GM19324 (cell line): ENCODE results near the gene SCRN2.

Experiments used
- ATAC-seq: cut with Tn5 transposase; IDR thresholded peaks from one replicate; pipeline ENCODE4 v1.9.1; 2021; ENCODE audit warnings: mild to moderate bottlenecking, moderate library complexity; ENCODE audit not compliant: unreplicated experiment, low FRiP score

The SCRN2 gene

GRCh38 chr17:47847341-47848197 is 6.5 kb upstream of the SCRN2 start:
- no peak for ATAC-seq

DNA sequence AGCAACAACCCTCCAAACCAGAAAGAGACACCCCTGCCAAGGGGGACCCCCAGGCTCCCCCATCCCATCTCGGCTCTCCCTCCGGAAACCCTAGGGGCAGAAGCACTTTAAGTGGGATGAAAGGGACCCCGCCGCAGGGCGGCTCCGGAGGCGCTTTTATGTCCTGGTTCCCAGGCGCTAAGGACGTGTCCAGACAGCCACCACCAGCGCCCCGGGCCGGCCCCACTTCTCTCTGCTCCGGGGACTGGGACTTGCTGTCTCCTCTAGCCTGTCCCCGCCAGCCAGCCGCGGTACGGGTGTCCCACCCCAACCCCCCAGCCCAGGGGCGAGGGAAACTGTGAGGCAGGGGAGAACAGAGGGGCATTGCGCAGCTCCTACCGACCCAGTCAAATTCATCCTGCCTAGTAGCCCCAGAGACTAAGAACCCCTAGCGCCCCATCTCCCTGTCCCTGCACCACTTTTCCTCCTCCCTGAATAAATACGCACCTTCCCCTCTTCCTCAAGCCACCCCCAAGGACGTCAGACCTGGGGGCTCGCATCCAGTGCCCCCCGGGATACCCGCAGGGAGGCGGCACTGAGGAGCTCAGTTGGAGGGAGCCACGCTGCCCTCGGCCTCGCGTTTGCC is 5.8 kb upstream of the SCRN2 start:
- no peak for ATAC-seq

DNA sequence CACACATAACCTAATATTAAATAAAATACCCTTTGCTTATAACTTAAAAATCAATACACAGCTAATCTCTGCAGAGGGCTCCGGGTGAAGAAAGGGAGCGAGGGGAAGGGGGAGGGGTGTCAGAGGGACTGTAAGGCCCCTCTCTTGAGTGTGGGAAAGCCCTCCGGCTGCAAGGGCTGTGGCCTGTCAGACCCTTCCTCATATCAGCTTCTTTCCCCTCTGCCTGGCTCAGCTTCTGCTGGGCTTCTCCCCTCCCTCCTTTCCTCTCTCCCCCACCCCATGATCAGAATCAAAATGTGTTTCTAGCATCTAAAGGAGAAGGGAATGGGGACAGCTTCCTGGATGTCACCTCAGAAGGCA is 4.6 kb upstream of the SCRN2 start:
- ATAC-seq: no peak

- ATAC-seq: no peak
Measured at GRCh38 chr17:47844814-47845715, 4.0 kb upstream of the SCRN2 start.

DNA sequence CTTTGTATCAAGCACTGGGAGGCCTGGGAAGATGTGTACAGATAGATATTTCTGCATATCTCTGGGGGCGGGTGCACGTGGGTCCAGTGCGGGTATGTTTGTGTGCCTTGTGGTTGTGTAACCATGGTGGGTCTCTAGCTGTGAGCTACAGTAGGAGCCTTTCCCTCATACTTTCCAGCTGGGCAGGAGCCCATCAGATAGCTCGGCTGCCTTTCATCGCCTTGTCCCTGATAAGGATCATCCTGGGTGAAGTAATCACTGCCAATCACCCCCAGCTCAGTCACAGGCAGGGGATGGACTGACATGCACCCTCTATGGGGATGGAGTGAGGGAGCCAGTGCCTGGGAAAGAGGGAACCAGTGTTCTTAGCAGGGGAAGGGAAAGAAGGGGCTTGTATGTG is 3.2 kb upstream of the SCRN2 start:
- no peak for ATAC-seq

- ATAC-seq: no peak
Measured at GRCh38 chr17:47843391-47843730, 2.3 kb upstream of the SCRN2 start.

DNA sequence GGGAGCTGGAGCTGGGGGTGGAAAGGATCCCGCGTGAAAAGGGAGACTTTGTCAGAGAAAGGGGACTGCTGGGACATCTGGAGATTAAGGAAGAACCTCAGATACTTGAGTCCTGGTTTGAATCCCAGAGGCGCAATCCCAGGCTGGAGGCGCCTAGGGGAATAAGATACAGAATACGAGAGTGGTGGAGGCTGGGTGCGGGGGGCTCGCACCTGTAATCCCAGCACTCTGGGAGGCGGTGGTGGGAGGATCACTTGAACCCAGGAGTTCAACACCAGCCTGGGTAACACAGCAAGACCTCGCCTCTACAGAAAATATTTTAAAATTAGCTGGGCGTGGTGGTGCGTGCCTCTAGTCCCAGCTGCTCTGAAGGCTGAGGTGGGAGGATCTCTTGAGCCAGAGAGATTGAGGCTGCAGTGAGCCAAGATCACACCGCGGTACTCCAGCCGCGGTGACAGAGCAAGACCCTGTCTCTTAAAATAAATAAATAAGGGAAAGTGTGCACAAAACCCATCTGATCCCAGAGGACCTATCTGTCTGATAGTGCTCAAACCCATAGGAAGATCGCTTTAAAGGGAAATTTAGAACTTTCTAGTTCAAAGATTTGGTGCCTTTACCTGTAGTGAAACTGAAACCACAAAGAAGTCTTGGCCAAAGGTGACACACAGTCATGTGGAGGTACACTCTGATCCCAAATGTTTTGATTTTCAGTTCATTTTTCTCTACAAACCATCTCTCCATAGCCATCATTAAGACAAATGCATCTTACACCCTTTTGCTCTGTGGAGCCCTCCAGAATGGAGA is 617 bp upstream of the SCRN2 start:
- ATAC-seq: no peak

DNA sequence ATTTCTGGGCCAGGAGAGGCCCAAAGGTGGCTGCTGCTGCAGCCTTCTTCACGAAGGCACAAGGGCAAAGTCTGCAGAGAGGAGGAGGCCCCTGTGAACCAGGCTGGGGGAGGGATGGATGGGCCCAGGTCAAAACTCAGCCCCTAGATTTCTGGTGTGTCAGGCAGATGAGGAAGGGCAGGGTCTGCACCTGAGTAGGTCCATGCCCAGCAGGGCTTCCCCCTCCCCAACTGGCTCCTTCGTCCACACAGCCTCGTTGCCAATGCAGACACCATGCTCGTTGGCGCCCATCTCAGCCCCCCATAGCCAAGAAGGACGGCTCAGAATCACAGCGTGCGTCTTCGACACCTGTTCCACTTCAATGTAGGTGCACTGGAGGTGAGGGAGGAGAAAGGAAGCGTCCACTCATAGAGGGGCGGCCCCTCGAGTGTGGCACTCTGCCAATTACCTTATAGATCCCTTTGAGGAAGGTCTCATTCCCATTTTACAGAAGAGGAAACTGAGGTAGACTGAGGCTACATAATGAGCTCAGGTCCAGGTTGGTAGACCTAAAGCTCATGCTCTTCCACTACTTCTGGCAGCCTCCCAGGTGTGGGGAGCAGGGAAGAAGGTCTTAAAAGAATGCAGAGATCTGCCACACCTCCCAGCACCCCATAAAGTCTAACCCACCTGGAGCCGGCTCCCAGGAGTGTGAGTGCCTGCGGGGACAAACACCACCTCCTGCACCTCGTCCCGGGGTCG is 902 bp downstream of the SCRN2 start:
- no peak for ATAC-seq

- ATAC-seq: no peak
Measured at GRCh38 chr17:47839071-47839470, 2.0 kb downstream of the SCRN2 start.

DNA sequence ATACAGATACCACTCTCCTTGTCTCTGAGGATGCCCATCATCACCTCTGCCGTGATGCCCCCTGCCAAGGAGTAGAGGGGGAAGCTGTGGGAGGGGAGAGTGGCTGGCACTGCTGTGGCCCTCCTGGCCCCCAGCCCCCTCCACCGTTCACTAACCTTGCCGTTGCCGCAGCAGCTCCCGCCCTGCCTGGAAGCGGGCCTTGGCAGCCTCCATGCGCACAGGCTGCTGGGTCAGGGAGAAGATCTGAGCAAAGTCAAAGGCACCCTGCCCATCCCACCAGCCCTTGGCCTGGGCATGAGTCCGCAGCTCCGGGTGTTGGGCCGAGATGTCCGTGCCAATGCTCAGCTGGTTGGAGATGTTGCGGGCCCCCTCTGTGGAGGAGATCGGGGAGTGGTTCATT is 2.4 kb downstream of the SCRN2 start:
- no peak for ATAC-seq

DNA sequence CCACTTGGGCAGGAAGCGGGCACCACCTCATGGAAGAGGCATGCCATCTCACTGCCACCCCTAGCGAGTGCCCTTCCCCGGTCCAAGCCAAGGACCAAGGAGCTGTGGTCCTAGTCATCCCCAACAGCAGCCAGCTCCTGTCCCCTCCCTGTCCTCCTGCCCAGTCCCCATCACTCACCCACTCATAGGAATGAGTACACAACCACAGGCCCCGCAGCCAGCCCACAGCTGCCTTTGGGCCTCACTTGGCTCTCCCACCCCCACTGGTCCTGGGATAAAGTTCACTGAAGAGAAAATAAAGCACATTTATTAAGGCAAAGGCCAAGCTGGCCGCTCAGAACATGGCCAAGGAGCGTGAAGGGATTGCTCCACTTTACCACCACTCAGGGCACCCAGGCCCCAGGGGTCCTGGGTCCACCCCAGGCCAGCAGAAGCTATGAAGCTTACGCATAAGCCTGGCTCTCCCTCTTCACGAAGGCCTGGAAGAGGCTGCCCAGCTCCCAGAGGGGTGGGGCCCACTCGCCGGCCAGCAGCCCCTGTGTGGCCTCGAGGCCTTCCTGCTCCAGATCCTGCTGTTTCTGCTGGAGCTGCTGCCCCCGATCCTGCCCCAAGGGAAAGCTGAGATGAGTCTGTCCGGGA is 3.6 kb downstream of the SCRN2 start:
- ATAC-seq: no peak

DNA sequence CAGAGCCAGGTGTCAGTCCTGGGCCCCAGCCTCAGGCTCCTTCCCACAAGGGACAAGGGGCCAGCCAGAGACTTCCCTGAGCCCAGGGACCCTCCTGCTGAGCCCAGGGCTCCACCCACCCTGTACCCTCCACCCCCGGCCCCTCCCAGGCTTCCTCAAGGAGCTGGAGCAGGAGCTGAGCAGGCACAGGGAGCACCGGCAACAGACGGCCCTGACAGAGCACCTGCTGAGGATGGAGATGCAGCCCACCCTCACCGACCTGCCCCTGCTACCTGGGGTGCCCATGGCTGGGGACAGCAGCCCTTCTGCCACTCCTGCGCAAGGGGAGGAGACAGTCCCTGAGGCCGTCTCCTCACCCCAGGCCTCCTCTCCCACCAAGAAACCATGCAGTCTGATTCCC is 4.5 kb downstream of the SCRN2 start:
- ATAC-seq: no peak

- no peak for ATAC-seq
Measured at GRCh38 chr17:47834756-47835155, 6.3 kb downstream of the SCRN2 start.

DNA sequence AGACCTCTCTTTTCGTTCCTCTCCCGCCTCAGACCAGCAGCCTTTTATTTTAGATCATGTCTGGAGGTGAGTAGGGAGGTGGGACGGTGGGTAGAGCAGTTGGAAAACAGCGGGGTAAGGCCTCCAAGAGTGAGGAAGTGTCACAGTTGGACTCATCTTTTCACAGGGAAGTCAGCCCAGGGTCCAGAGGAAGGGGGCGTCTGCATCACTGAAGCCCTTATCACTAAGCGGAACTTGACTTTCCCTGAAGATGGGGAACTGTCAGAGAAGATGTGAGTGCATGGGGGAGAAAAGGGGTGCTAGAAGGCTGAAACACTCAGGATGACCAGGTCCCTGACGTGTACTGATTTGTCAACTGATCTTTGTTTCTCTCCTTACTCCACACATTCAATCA is 9.1 kb downstream of the SCRN2 start:
- ATAC-seq: no peak

- ATAC-seq: peak; percentile 89
Measured at GRCh38 chr17:47831003-47831933, 9.8 kb downstream of the SCRN2 start, which contains the start of the genes LRRC46 and MRPL10. Gene LRRC46 (plus strand): TSS chr17:47831670. CDS start chr17:47831990, 320 bp downstream. Gene MRPL10 (minus strand): TSS chr17:47831541. CDS start chr17:47831511, 30 bp downstream.

GRCh38 chr17:47830396-47831002 is 10.6 kb downstream of the SCRN2 start:
- ATAC-seq: no peak

- no peak for ATAC-seq
Measured at GRCh38 chr17:47829870-47830269, 11.2 kb downstream of the SCRN2 start.

- ATAC-seq: no peak
Measured at GRCh38 chr17:47823519-47823918, 17.6 kb downstream of the SCRN2 start.
